Measurements from ENCODE around the gene VMAC. TPM values are rescaled to one million over a fixed set of nuclear protein-coding genes. Genes with fewer than 3 reads are reported as not detected.

The VMAC gene
- total and polyA plus RNA-seq, 10 donors, result 2.1 to 15.9 (median 11.5) TPM

- intact Hi-C loops (cut with DNase I; ENCODE audit: low total_unique reads), result no loop called here
- Histone ChIP-seq H3K9me3 (no peaks in the 10 kb centered on the region), H3K4me1 (peaks cover 65 to 100% (median 99%) of the 10 kb centered on the region in 6 donors), H3K4me3 (peak overlapping the region in 1 of 8 donors; percentile 32), H3K36me3 (peaks cover 0 to 32% (median 0%) of the 10 kb centered on the region in 6 donors), H3K27ac (peak overlapping the region in 6 of 8 donors; percentile 39 to 87 (median 72)), H3K27me3 (replicated peaks in 1 of 7) (no peaks in the 10 kb centered on the region)
- WGBS, 5 donors, result 22 to 39% (median 26%) methylated on average over 12 to 19 of the region's 19 CpGs
- TF ChIP-seq POLR2A (IDR thresholded peaks at IDR 0.05) (no peak), POLR2AphosphoS5 (IDR thresholded peaks at IDR 0.05) (peak in 2 of 3 donors; percentile 59 to 61), CTCF (IDR thresholded peaks at IDR 0.05 in 8 of 11, conservative IDR thresholded peaks at IDR 0.05 in 3 of 11) (no peak)
- peak; percentile 85 for DNase-seq
Observed at GRCh38 chr19:5951338-5951861, 46.7 kb downstream of the VMAC start.

GRCh38 chr19:5952193-5953029 lies 47.7 kb downstream of the VMAC start:
- Histone ChIP-seq H3K9me3 (no peaks in the 10 kb centered on the region), H3K27me3 (replicated peaks in 1 of 7) (no peaks in the 10 kb centered on the region), H3K36me3 (peaks cover 0 to 41% (median 0%) of the 10 kb centered on the region in 6 donors), H3K27ac (peak overlapping the region in 5 of 8 donors; percentile 52 to 87 (median 84)), H3K4me1 (peaks cover 62 to 100% (median 92%) of the 10 kb centered on the region in 6 donors), H3K4me3 (no peak overlapping the region)
- TF ChIP-seq POLR2A (IDR thresholded peaks at IDR 0.05), result no peak
- TF ChIP-seq CTCF (IDR thresholded peaks at IDR 0.05 in 8 of 11, conservative IDR thresholded peaks at IDR 0.05 in 3 of 11), result no peak
- no peak for TF ChIP-seq POLR2AphosphoS5 (IDR thresholded peaks at IDR 0.05)
- intact Hi-C loops (cut with DNase I; ENCODE audit: low total_unique reads), result no loop called here
- 76 to 83% (median 82%) methylated on average over 18 of the region's 18 CpGs for WGBS, 5 donors
- no peak for DNase-seq

- intact Hi-C loops (cut with DNase I; ENCODE audit: low total_unique reads), result no loop called here
- Histone ChIP-seq H3K9me3 (no peaks in the 10 kb centered on the region), H3K36me3 (peaks cover 0 to 48% (median 0%) of the 10 kb centered on the region in 6 donors), H3K27me3 (replicated peaks in 1 of 7) (no peaks in the 10 kb centered on the region), H3K4me1 (peaks cover 62 to 100% (median 91%) of the 10 kb centered on the region in 6 donors), H3K4me3 (no peak overlapping the region), H3K27ac (peak overlapping the region in 6 of 8 donors; percentile 29 to 87 (median 68))
- 50 to 60% (median 56%) methylated on average over 5 of the region's 5 CpGs for WGBS, 5 donors
- no peak for DNase-seq
- no peak for TF ChIP-seq CTCF (IDR thresholded peaks at IDR 0.05 in 8 of 11, conservative IDR thresholded peaks at IDR 0.05 in 3 of 11)
- no peak for TF ChIP-seq POLR2AphosphoS5 (IDR thresholded peaks at IDR 0.05)
- TF ChIP-seq POLR2A (IDR thresholded peaks at IDR 0.05), result no peak
Observed at GRCh38 chr19:5953030-5953589, 48.4 kb downstream of the VMAC start.

Measured in spleen (tissue), 11 donors.